B cell (primary cell): ENCODE data around the gene RPTOR. TPM values are rescaled to one million over a fixed set of nuclear protein-coding genes. Genes with fewer than 3 reads are reported as not detected.

ENCODE experiments used
- ATAC-seq: fragments of 200-7000 bp; cut with Tn5 transposase; one replicate; pipeline ENCODE4 v1.10.0; 2021; ENCODE audit warnings: low read depth, mild to moderate bottlenecking, moderate number of reproducible peaks, moderate library complexity
- CTCF ChIA-PET: fragments of 350-600 bp; sonication (Branson Sonifier 250); formaldehyde crosslinking; loops from one replicate; lab custom pipeline; 2021; ENCODE audit warnings: antibody characterized with exemption, inconsistent platforms; lab: Charles Lee
- POLR2A ChIA-PET: fragments of 350-600 bp; sonication (Branson Sonifier 250); formaldehyde crosslinking; loops from one replicate; lab custom pipeline; 2021; ENCODE audit warnings: antibody characterized with exemption; lab: Charles Lee
- DNase-seq: peaks from one replicate; pipeline ENCODE4 v3.0.0; 2013
- H2AFZ ChIP-seq: 2 replicates; pipeline ENCODE4 v1.6.1; 2012; ENCODE audit warnings: mild to moderate bottlenecking, low read depth, low read length; ENCODE audit not compliant: insufficient read depth, poor library complexity, severe bottlenecking
- H3K27ac ChIP-seq, 2 donors: 1 replicate in 1 of 2; 2 replicates in 1 of 2; pipeline ENCODE4 v1.5.1; 2012 to 2013; ENCODE audit warnings: low read length in 2 of 2, mild to moderate bottlenecking in 2 of 2, moderate library complexity in 1 of 2
- H3K27me3 ChIP-seq, 4 experiments: fragments of 200-600 bp in 1 of 4; sonication (generic) in 1 of 4; replicated peaks in 1 of 4; 1 replicate in 2 of 4; 2 replicates in 2 of 4; pipeline versions ENCODE4 v1.6.1 to v1.7.0; 2013 to 2016; ENCODE audit warnings: low read length in 3 of 4, mild to moderate bottlenecking in 2 of 4, mixed read lengths in 1 of 4, moderate library complexity in 1 of 4; ENCODE audit not compliant: insufficient read depth in 4 of 4, control insufficient read depth in 3 of 4; ENCODE audit errors: control extremely low read depth in 1 of 4
- H3K36me3 ChIP-seq, 2 experiments: replicated peaks in 1 of 2; 1 replicate in 1 of 2; 2 replicates in 1 of 2; pipeline versions ENCODE4 v1.6.1 to v1.7.1; 2013; ENCODE audit warnings: low read length in 1 of 2; ENCODE audit not compliant: insufficient read depth in 2 of 2, control insufficient read depth in 1 of 2; ENCODE audit errors: control extremely low read depth in 1 of 2, extremely low read depth in 1 of 2
- H3K4me1 ChIP-seq, 2 donors: fragments of 200-600 bp in 1 of 2; sonication (generic) in 1 of 2; 1 replicate in 1 of 2; 2 replicates in 1 of 2; pipeline versions ENCODE4 v1.5.1 to v1.6.1; 2013 to 2017; ENCODE audit warnings: low read length in 2 of 2; ENCODE audit not compliant: control insufficient read depth in 2 of 2, insufficient read depth in 2 of 2
- H3K4me2 ChIP-seq: replicated peaks from 2 replicates; pipeline ENCODE3; 2012; ENCODE audit warnings: mild to moderate bottlenecking, low read depth, low read length; ENCODE audit not compliant: poor library complexity, severe bottlenecking
- H3K4me3 ChIP-seq, 5 experiments: fragments of 200-600 bp in 1 of 5; sonication (generic) in 1 of 5; 1 replicate in 3 of 5; 2 replicates in 2 of 5; pipeline versions ENCODE4 v1.5.1 to v1.7.0; 2011 to 2016; ENCODE audit warnings: low read length in 4 of 5, mild to moderate bottlenecking in 4 of 5, low read depth in 2 of 5, control low read depth in 1 of 5, moderate library complexity in 1 of 5; ENCODE audit not compliant: insufficient read depth in 1 of 5; ENCODE audit errors: control extremely low read depth in 1 of 5, extremely low read depth in 1 of 5
- H3K79me2 ChIP-seq: fragments of 200-600 bp; sonication (generic); one replicate; pipeline ENCODE4 v1.6.0; 2016; ENCODE audit warnings: low read length; ENCODE audit not compliant: control insufficient read depth, insufficient read depth
- H3K9ac ChIP-seq: fragments of 200-600 bp; sonication (generic); 2 replicates; pipeline ENCODE4 v1.6.1; 2017; ENCODE audit warnings: mild to moderate bottlenecking, low read length, moderate library complexity
- H3K9me3 ChIP-seq, 3 donors: one replicate each; pipeline versions ENCODE4 v1.6.1 to v1.7.1; 2013; ENCODE audit warnings: low read length in 2 of 3; ENCODE audit not compliant: control insufficient read depth in 2 of 3, insufficient read depth in 1 of 3; ENCODE audit errors: control extremely low read depth in 1 of 3
- H4K20me1 ChIP-seq: 2 replicates; pipeline ENCODE4 v1.6.0; 2012; ENCODE audit warnings: mild to moderate bottlenecking, low read length; ENCODE audit not compliant: insufficient read depth, control insufficient read depth, poor library complexity, severe bottlenecking
- H3K27ac Mint-ChIP-seq: one replicate; pipeline ENCODE4 v1.8.0; 2021; ENCODE audit warnings: mixed read lengths
- H3K27me3 Mint-ChIP-seq: one replicate; pipeline ENCODE4 v1.8.0; 2021; ENCODE audit warnings: mixed read lengths
- H3K4me1 Mint-ChIP-seq: one replicate; pipeline ENCODE4 v1.8.0; 2021; ENCODE audit warnings: mixed read lengths
- H3K4me3 Mint-ChIP-seq: one replicate; pipeline ENCODE4 v1.8.0; 2021; ENCODE audit warnings: mixed read lengths
- H3K9me3 Mint-ChIP-seq: one replicate; pipeline ENCODE4 v1.8.0; 2022; ENCODE audit warnings: mixed read lengths; ENCODE audit not compliant: insufficient read depth
- CTCF ChIP-seq: fragments of 200-600 bp; IDR thresholded peaks from one replicate; pipeline ENCODE4 v1.8.0; 2022; ENCODE audit warnings: antibody characterized with exemption, mild to moderate bottlenecking
- EZH2 ChIP-seq: IDR thresholded peaks from 2 replicates; pipeline ENCODE4 v1.6.1; 2012; ENCODE audit warnings: borderline replicate concordance, low read depth, mild to moderate bottlenecking, moderate library complexity, low read length; ENCODE audit not compliant: insufficient read depth, poor library complexity, severe bottlenecking
- WGBS: methylation state at CpG from one replicate; pipeline ENCODE4 v1.1.5; 2013; ENCODE audit warnings: missing lambda C conversion rate; ENCODE audit not compliant: insufficient coverage; 5-methylcytosine and 5-hydroxymethylcytosine counted together
- intact Hi-C: fragments of 100-400 bp; cut with micrococcal nuclease; formaldehyde crosslinking; loops from one replicate; pipeline ENCODE4 v1.10.0; 2022
- polyA plus RNA-seq: library from polyadenylated mRNA; depleted of rRNA; stranded (reverse); fragments of >200 nt; gene quantifications from 2 replicates; pipeline ENCODE4 v1.2.3, GENCODE V29; 2012
- total RNA-seq, 2 donors: library from RNA; stranded (reverse); fragments of 120-200 nt in 1 of 2; gene quantifications; 1 replicate in 1 of 2; 2 replicates in 1 of 2; pipeline versions ENCODE4 v1.2.3 to v1.2.4, GENCODE V29; 2013 to 2022

Gene RPTOR
- total and polyA plus RNA-seq, 2 donors (not counting 1 experiment from before 2014, with no cell fraction given): 13.4 to 58.8 TPM

GRCh38 chr17:80791758-80792284 lies 247.2 kb downstream of the RPTOR start:
- CTCF ChIA-PET: interaction anchor here (0.6 to 1.9 kb wide), 2 partner anchors 20 to 365 kb away, joined by 4 to 6 read pairs; no protein-coding TSS in a partner anchor
- H3K4me3 ChIP-seq: no peak overlapping the region
- peaks cover 17% of the 10 kb centered on the region in 2 donors for H3K4me1 ChIP-seq
- peaks cover 0 to 13% of the 10 kb centered on the region in 2 experiments for H3K36me3 ChIP-seq
- intact Hi-C loops: no loop called here
- peaks cover 23% of the 10 kb centered on the region for H3K4me1 Mint-ChIP-seq
- no peak overlapping the region for H2AFZ ChIP-seq
- no peaks in the 10 kb centered on the region for H3K27me3 Mint-ChIP-seq
- ATAC-seq: no peak
- H3K9me3 Mint-ChIP-seq: no peaks in the 10 kb centered on the region
- DNase-seq: no peak
- H3K9ac ChIP-seq: no peak overlapping the region
- no peak overlapping the region for H3K4me2 ChIP-seq
- no peaks in the 10 kb centered on the region for H3K27me3 ChIP-seq
- H3K4me3 Mint-ChIP-seq: no peak overlapping the region
- POLR2A ChIA-PET: interaction anchor here (0.6 kb wide), 1 partner anchor 579 kb away, joined by 4 read pairs; no protein-coding TSS in a partner anchor
- no peaks in the 10 kb centered on the region for H4K20me1 ChIP-seq
- H3K27ac Mint-ChIP-seq: no peak overlapping the region
- 92% methylated on average over 10 of the region's 11 CpGs for WGBS
- TF ChIP-seq CTCF (no peak), EZH2 (no peak)
- H3K27ac ChIP-seq: no peak overlapping the region
- H3K79me2 ChIP-seq: peaks cover 11% of the 10 kb centered on the region
- peaks cover 0 to 6% (median 0%) of the 10 kb centered on the region in 3 donors for H3K9me3 ChIP-seq

DNA sequence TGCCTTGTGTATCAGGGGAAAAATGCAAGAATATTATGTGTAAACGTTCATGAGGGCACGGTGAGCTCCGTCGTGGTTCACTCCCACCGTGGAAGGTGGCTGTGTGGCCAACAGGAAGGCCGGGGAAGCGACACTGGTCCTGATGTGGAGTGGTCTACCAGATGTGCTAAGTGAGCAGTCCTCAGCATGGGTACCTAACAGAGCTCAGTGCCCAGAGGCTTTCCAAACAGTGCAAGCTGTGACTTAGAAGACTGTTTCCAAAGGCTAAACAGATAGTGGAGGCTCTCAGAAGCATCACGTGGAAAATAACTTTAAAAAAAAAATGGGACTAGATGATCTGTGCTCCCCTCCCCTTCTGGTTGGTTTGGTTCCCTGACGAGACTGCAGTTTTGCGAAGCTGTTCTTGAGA lies 247.7 kb downstream of the RPTOR start:
- H3K79me2 ChIP-seq: peaks cover 6% of the 10 kb centered on the region
- TF ChIP-seq EZH2 (no peak), CTCF (no peak)
- H3K9me3 Mint-ChIP-seq: no peaks in the 10 kb centered on the region
- intact Hi-C loops: no loop called here
- peaks cover 23% of the 10 kb centered on the region for H3K4me1 Mint-ChIP-seq
- peaks cover 0 to 13% of the 10 kb centered on the region in 2 experiments for H3K36me3 ChIP-seq
- no peak overlapping the region for H3K4me2 ChIP-seq
- no peak overlapping the region for H3K27ac ChIP-seq
- no peak overlapping the region for H3K4me3 ChIP-seq
- no peaks in the 10 kb centered on the region for H3K27me3 Mint-ChIP-seq
- H3K9me3 ChIP-seq: peaks cover 0 to 6% (median 0%) of the 10 kb centered on the region in 3 donors
- no peak overlapping the region for H2AFZ ChIP-seq
- no peak overlapping the region for H3K4me3 Mint-ChIP-seq
- ATAC-seq (no peak), DNase-seq (no peak)
- H4K20me1 ChIP-seq: no peaks in the 10 kb centered on the region
- H3K4me1 ChIP-seq: peaks cover 17% of the 10 kb centered on the region in 2 donors
- no peaks in the 10 kb centered on the region for H3K27me3 ChIP-seq
- no peak overlapping the region for H3K9ac ChIP-seq
- ChIA-PET POLR2A (no interaction called here), CTCF (no interaction called here)
- no peak overlapping the region for H3K27ac Mint-ChIP-seq
- 97% methylated on average over 9 of the region's 10 CpGs for WGBS
